H9 (cell line): ENCODE results near the gene MMEL1. TPM values are rescaled to one million over a fixed set of nuclear protein-coding genes. Genes with fewer than 3 reads are reported as not detected.
"Not testable (repeated sequence)": the region's sequence is repeated elsewhere in the genome, so short reads cannot be mapped to it uniquely, and the experiment has no call there.

Experiments
- DNase-seq: peaks from one replicate; pipeline ENCODE4 v3.0.0-alpha.2; 2017
- H2AFZ ChIP-seq: one replicate; pipeline ENCODE4 v1.6.1; 2013; ENCODE audit warnings: mild to moderate bottlenecking, low read length, control low read depth, moderate library complexity
- H2AK5ac ChIP-seq: 2 replicates; pipeline ENCODE4 v1.6.1; 2013; ENCODE audit warnings: low read length, control low read depth, mixed read lengths; ENCODE audit not compliant: insufficient read length
- H2BK120ac ChIP-seq: one replicate; pipeline ENCODE4 v1.6.1; 2013; ENCODE audit warnings: low read depth, mild to moderate bottlenecking, low read length, control low read depth, inconsistent platforms; ENCODE audit not compliant: poor library complexity, severe bottlenecking
- H2BK12ac ChIP-seq: 2 replicates; pipeline ENCODE4 v1.6.1; 2013; ENCODE audit warnings: low read length, control low read depth, mixed read lengths, low read depth; ENCODE audit not compliant: insufficient read length
- H2BK15ac ChIP-seq: 2 replicates; pipeline ENCODE4 v1.6.1; 2013; ENCODE audit warnings: low read depth, low read length, control low read depth
- H2BK20ac ChIP-seq: one replicate; pipeline ENCODE4 v1.6.1; 2013; ENCODE audit warnings: low read depth, mild to moderate bottlenecking, low read length, control low read depth, inconsistent platforms; ENCODE audit not compliant: poor library complexity, severe bottlenecking
- H2BK5ac ChIP-seq: 2 replicates; pipeline ENCODE4 v1.6.1; 2013; ENCODE audit warnings: low read length, control low read depth, mixed read lengths; ENCODE audit not compliant: insufficient read length
- H3K14ac ChIP-seq: 2 replicates; pipeline ENCODE4 v1.6.1; 2013; ENCODE audit warnings: low read length, control low read depth; ENCODE audit not compliant: insufficient read depth
- H3K18ac ChIP-seq: 2 replicates; pipeline ENCODE4 v1.6.1; 2013; ENCODE audit warnings: low read depth, mild to moderate bottlenecking, mixed read lengths, low read length, control low read depth; ENCODE audit not compliant: insufficient read length
- H3K23ac ChIP-seq: 2 replicates; pipeline ENCODE4 v1.6.1; 2013; ENCODE audit warnings: low read length, control low read depth, mixed read lengths, low read depth; ENCODE audit not compliant: insufficient read length
- H3K23me2 ChIP-seq: 2 replicates; pipeline ENCODE4 v1.6.1; 2013; ENCODE audit warnings: low read depth, mild to moderate bottlenecking, mixed read lengths, low read length, control low read depth; ENCODE audit not compliant: insufficient read length, poor library complexity, severe bottlenecking
- H3K27ac ChIP-seq: 2 replicates; pipeline ENCODE4 v1.5.1; 2013; ENCODE audit warnings: low read length, control low read depth, mixed read lengths, low read depth; ENCODE audit not compliant: insufficient read length
- H3K27me3 ChIP-seq: 2 replicates; pipeline ENCODE4 v1.6.1; 2013; ENCODE audit warnings: low read length, control low read depth, inconsistent platforms; ENCODE audit not compliant: insufficient read depth
- H3K4ac ChIP-seq: 2 replicates; pipeline ENCODE4 v1.6.1; 2013; ENCODE audit warnings: low read depth, mild to moderate bottlenecking, control low read depth, inconsistent platforms, low read length, moderate library complexity
- H3K4me1 ChIP-seq: 2 replicates; pipeline ENCODE4 v1.6.1; 2013; ENCODE audit warnings: low read length, control low read depth, inconsistent platforms; ENCODE audit not compliant: insufficient read depth
- H3K4me2 ChIP-seq: 2 replicates; pipeline ENCODE4 v1.6.1; 2013; ENCODE audit warnings: low read length, control low read depth, mixed read lengths; ENCODE audit not compliant: insufficient read length, insufficient read depth
- H3K56ac ChIP-seq: 2 replicates; pipeline ENCODE4 v1.6.1; 2013; ENCODE audit warnings: low read depth, mild to moderate bottlenecking, mixed read lengths, low read length, control low read depth; ENCODE audit not compliant: insufficient read length
- H3K79me1 ChIP-seq: 2 replicates; pipeline ENCODE4 v1.6.1; 2013; ENCODE audit warnings: low read depth, mild to moderate bottlenecking, moderate library complexity, low read length, control low read depth, inconsistent platforms; ENCODE audit not compliant: insufficient read depth, poor library complexity, severe bottlenecking
- H3K79me2 ChIP-seq: 2 replicates; pipeline ENCODE4 v1.6.1; 2013; ENCODE audit warnings: low read length, control low read depth, inconsistent platforms; ENCODE audit not compliant: insufficient read depth
- H3K9ac ChIP-seq: 2 replicates; pipeline ENCODE4 v1.6.1; 2013; ENCODE audit warnings: low read length, control low read depth, mixed read lengths; ENCODE audit not compliant: insufficient read length; ENCODE audit errors: extremely low read depth
- H3K9me3 ChIP-seq: one replicate; pipeline ENCODE4 v1.6.1; 2013; ENCODE audit warnings: low read depth, low read length, inconsistent platforms; ENCODE audit not compliant: control insufficient read depth
- H3T11ph ChIP-seq: one replicate; pipeline ENCODE4 v1.6.1; 2013; ENCODE audit warnings: mild to moderate bottlenecking, low read length, control low read depth, inconsistent platforms
- H4K20me1 ChIP-seq: one replicate; pipeline ENCODE4 v1.6.1; 2013; ENCODE audit not compliant: control insufficient read depth, insufficient read length, insufficient read depth
- H4K5ac ChIP-seq: 2 replicates; pipeline ENCODE4 v1.6.1; 2013; ENCODE audit warnings: low read depth, mild to moderate bottlenecking, mixed read lengths, low read length, control low read depth; ENCODE audit not compliant: insufficient read length
- H4K8ac ChIP-seq: replicated peaks from 2 replicates; pipeline ENCODE4 v1.6.1; 2013; ENCODE audit warnings: low read length, control low read depth, mixed read lengths, low read depth; ENCODE audit not compliant: insufficient read length
- H4K91ac ChIP-seq: 2 replicates; pipeline ENCODE4 v1.6.1; 2013; ENCODE audit warnings: low read depth, mild to moderate bottlenecking, moderate library complexity, mixed read lengths, low read length, control low read depth; ENCODE audit not compliant: insufficient read length
- H3K27ac Mint-ChIP-seq, 3 experiments: 2 replicates in 2 of 3; 3 replicates in 1 of 3; pipeline ENCODE4 v1.8.0; 2020 to 2021; ENCODE audit warnings: mixed read lengths in 3 of 3, mild to moderate bottlenecking in 1 of 3, moderate library complexity in 1 of 3
- H3K27me3 Mint-ChIP-seq: 2 replicates; pipeline ENCODE4 v1.8.0; 2021; ENCODE audit warnings: low read depth, mild to moderate bottlenecking, moderate library complexity, mixed read lengths
- H3K36me3 Mint-ChIP-seq, 3 experiments: 2 replicates in 2 of 3; 3 replicates in 1 of 3; pipeline ENCODE4 v1.8.0; 2020 to 2021; ENCODE audit warnings: low read depth in 3 of 3, mixed read lengths in 3 of 3; ENCODE audit not compliant: insufficient read depth in 1 of 3
- H3K4me1 Mint-ChIP-seq, 2 experiments: 2 replicates each; pipeline ENCODE4 v1.8.0; 2020; ENCODE audit warnings: mixed read lengths in 2 of 2
- H3K4me3 Mint-ChIP-seq, 2 experiments: 2 replicates in 1 of 2; 3 replicates in 1 of 2; pipeline ENCODE4 v1.8.0; 2020 to 2021; ENCODE audit warnings: mild to moderate bottlenecking in 2 of 2, mixed read lengths in 2 of 2, moderate library complexity in 1 of 2
- H3K9me3 Mint-ChIP-seq, 2 experiments: 2 replicates in 1 of 2; 3 replicates in 1 of 2; pipeline ENCODE4 v1.8.0; 2020; ENCODE audit warnings: mild to moderate bottlenecking in 2 of 2, mixed read lengths in 2 of 2, moderate library complexity in 1 of 2
- WGBS: extraction: QIAGEN DNeasy Blood & Tissue Kit; methylation state at CpG from one replicate; pipeline ENCODE4 v1.1.7; 2013; ENCODE audit warnings: missing lambda C conversion rate, low lambda C conversion rate, mixed read lengths; ENCODE audit not compliant: insufficient read length; ENCODE audit errors: extremely low coverage; 5-methylcytosine and 5-hydroxymethylcytosine counted together
- total RNA-seq: library from RNA; stranded (reverse); gene quantifications from 2 replicates; pipeline ENCODE4 v1.2.1, GENCODE V29; 2021

MMEL1 gene
- total RNA-seq, 1 experiment from 2014 or later, result 0.42 TPM

- not testable (repeated sequence) for H3K23ac ChIP-seq, H3K4me1 Mint-ChIP-seq, H3K9ac ChIP-seq, H4K20me1 ChIP-seq, H2AK5ac ChIP-seq, H3K4ac ChIP-seq, H3K79me2 ChIP-seq, H2BK20ac ChIP-seq, H4K8ac ChIP-seq, H2BK5ac ChIP-seq, H3K4me1 ChIP-seq, H4K5ac ChIP-seq, H2AFZ ChIP-seq, H3K14ac ChIP-seq, H3K56ac ChIP-seq, H3K27me3 ChIP-seq, H4K91ac ChIP-seq, H3K23me2 ChIP-seq, H3T11ph ChIP-seq, H2BK12ac ChIP-seq, DNase-seq, H2BK15ac ChIP-seq, H2BK120ac ChIP-seq, H3K27ac ChIP-seq, H3K79me1 ChIP-seq, H3K18ac ChIP-seq, H3K4me2 ChIP-seq
- peaks cover 16% of the 10 kb centered on the region for H3K27me3 Mint-ChIP-seq
- H3K27ac Mint-ChIP-seq, result peak overlapping the region in 1 of 3 experiments; percentile 6; a peak in 1 of 7 replicates
- WGBS, result no CpG with 5 or more reads among the region's 14 CpGs
- H3K9me3 ChIP-seq, result peaks cover 76% of the 10 kb centered on the region
- H3K36me3 Mint-ChIP-seq, result peaks cover 35 to 37% (median 37%) of the 10 kb centered on the region in 3 experiments
- peaks cover 61 to 67% of the 10 kb centered on the region in 2 experiments for H3K9me3 Mint-ChIP-seq
- H3K4me3 Mint-ChIP-seq, result peak overlapping the region in 1 of 2 experiments; percentile 4; a peak in 1 of 5 replicates
Measured at GRCh38 chr1:2653741-2654442, 21.1 kb upstream of the MMEL1 start.

DNA sequence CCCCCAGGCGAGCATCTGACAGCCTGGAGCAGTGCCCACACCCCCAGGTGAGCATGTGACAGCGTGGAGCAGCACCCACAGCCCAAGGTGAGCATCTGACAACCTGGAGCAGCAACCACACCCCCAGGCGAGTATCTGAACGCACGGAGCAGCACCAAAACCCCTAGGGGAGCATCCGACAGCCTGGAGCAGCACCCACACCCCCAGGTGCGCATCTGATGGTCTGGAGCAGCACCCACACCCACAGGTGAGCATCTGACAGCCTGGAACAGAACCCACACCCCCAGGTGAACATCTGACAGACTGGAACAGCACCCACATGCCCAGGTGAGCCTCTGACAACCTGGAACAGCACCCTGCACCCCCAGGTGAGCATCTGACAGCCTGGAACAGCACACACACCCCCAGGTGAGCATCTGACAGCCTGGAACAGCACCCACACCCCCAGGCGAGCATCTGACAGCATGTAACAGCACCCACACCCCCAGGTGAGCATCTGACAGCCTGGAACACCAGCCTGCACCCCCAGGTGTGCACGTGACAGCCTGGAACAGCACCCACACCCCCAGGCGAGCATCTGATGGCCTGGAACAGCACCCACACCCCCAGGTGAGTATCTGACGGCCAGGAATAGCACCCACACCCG lies 20.2 kb upstream of the MMEL1 start:
- Mint-ChIP-seq H3K9me3 (peaks cover 68 to 73% of the 10 kb centered on the region in 2 experiments), H3K4me3 (peak overlapping the region in 1 of 2 experiments; percentile 31; a peak in 1 of 5 replicates)
- H2AK5ac ChIP-seq, result not testable (repeated sequence)

More for the DNA sequence above, 20.2 kb upstream of the MMEL1 start:
- not testable (repeated sequence) for H2BK12ac ChIP-seq, H4K8ac ChIP-seq, H2AFZ ChIP-seq, H3K56ac ChIP-seq, H3K14ac ChIP-seq, H4K91ac ChIP-seq, H2BK120ac ChIP-seq, H2BK20ac ChIP-seq, H3K27ac Mint-ChIP-seq, H3K23ac ChIP-seq, H4K20me1 ChIP-seq, H3K23me2 ChIP-seq, H3K4ac ChIP-seq, H3K4me2 ChIP-seq, H3K18ac ChIP-seq, DNase-seq, H2BK5ac ChIP-seq, H3K27ac ChIP-seq, H3K79me2 ChIP-seq, H3K4me1 ChIP-seq, H2BK15ac ChIP-seq, H4K5ac ChIP-seq, H3K9ac ChIP-seq, H3K27me3 ChIP-seq, H3K4me1 Mint-ChIP-seq, H3K79me1 ChIP-seq, H3T11ph ChIP-seq
- no CpG with 5 or more reads among the region's 12 CpGs for WGBS
- peaks cover 16% of the 10 kb centered on the region for H3K27me3 Mint-ChIP-seq
- H3K9me3 ChIP-seq, result peaks cover 84% of the 10 kb centered on the region
- H3K36me3 Mint-ChIP-seq, result peaks cover 35 to 39% (median 37%) of the 10 kb centered on the region in 3 experiments
